CD14-positive monocyte (primary cell): ENCODE data around the gene LTBP1. TPM values are rescaled to one million over a fixed set of nuclear protein-coding genes. Genes with fewer than 3 reads are reported as not detected.
A peak's percentile ranks its signal among the peaks of the same experiment; 100 is the strongest.

ENCODE experiments used
- DNase-seq, 3 donors: peaks; one replicate each; pipeline ENCODE4 v3.0.0-alpha.2; 2011 to 2022
- H2AFZ ChIP-seq: 2 replicates; pipeline ENCODE4 v1.6.0; 2012; ENCODE audit warnings: mild to moderate bottlenecking, low read depth, low read length, inconsistent platforms; ENCODE audit not compliant: insufficient read depth, poor library complexity, severe bottlenecking
- H3K27ac ChIP-seq, 2 donors: 1 replicate in 1 of 2; 2 replicates in 1 of 2; pipeline ENCODE4 v1.5.1; 2012 to 2013; ENCODE audit warnings: low read length in 2 of 2, control low read depth in 1 of 2, inconsistent platforms in 1 of 2, low read depth in 1 of 2, mild to moderate bottlenecking in 1 of 2
- H3K27me3 ChIP-seq, 2 donors: one replicate each; pipeline versions ENCODE4 v1.6.0 to v1.6.1; 2011 to 2013; ENCODE audit warnings: low read length in 2 of 2; ENCODE audit not compliant: control insufficient read depth in 2 of 2, insufficient read depth in 2 of 2
- H3K36me3 ChIP-seq, 2 donors: replicated peaks in 1 of 2; 1 replicate in 1 of 2; 2 replicates in 1 of 2; pipeline versions ENCODE4 v1.5.1 to v1.6.1; 2012 to 2013; ENCODE audit warnings: low read length in 2 of 2, control low read depth in 1 of 2, inconsistent platforms in 1 of 2, mild to moderate bottlenecking in 1 of 2; ENCODE audit not compliant: insufficient read depth in 2 of 2, control insufficient read depth in 1 of 2
- H3K4me1 ChIP-seq, 2 donors: 1 replicate in 1 of 2; 2 replicates in 1 of 2; pipeline versions ENCODE4 v1.5.1 to v1.6.1; 2012 to 2013; ENCODE audit warnings: low read length in 2 of 2, control low read depth in 1 of 2, inconsistent platforms in 1 of 2, mild to moderate bottlenecking in 1 of 2, moderate library complexity in 1 of 2; ENCODE audit not compliant: insufficient read depth in 2 of 2, control insufficient read depth in 1 of 2
- H3K4me2 ChIP-seq: replicated peaks from 2 replicates; pipeline ENCODE3; 2012; ENCODE audit warnings: low read length, moderate library complexity, mild to moderate bottlenecking; ENCODE audit not compliant: poor library complexity, severe bottlenecking; ENCODE audit errors: extremely low read depth
- H3K4me3 ChIP-seq, 3 experiments: fragments of 200-600 bp in 1 of 3; sonication (generic) in 1 of 3; replicated peaks in 1 of 3; 1 replicate in 2 of 3; 2 replicates in 1 of 3; pipeline ENCODE4 v1.5.1; 2011 to 2013; ENCODE audit warnings: low read length in 3 of 3, mild to moderate bottlenecking in 3 of 3, control low read depth in 2 of 3, low read depth in 2 of 3, inconsistent platforms in 1 of 3, moderate library complexity in 1 of 3
- H3K79me2 ChIP-seq: 2 replicates; pipeline ENCODE4 v1.6.0; 2012; ENCODE audit warnings: mild to moderate bottlenecking, control low read depth, inconsistent platforms, low read length, moderate library complexity; ENCODE audit not compliant: insufficient read depth
- H3K9ac ChIP-seq: 2 replicates; pipeline ENCODE4 v1.6.0; 2017; ENCODE audit warnings: low read length, mild to moderate bottlenecking; ENCODE audit not compliant: insufficient read depth, poor library complexity, severe bottlenecking
- H3K9me3 ChIP-seq, 2 donors: replicated peaks in 1 of 2; 1 replicate in 1 of 2; 2 replicates in 1 of 2; pipeline versions ENCODE4 v1.5.1 to v1.6.1; 2012 to 2013; ENCODE audit warnings: low read length in 2 of 2, control low read depth in 1 of 2; ENCODE audit not compliant: control insufficient read depth in 1 of 2, insufficient read depth in 1 of 2
- H4K20me1 ChIP-seq: 2 replicates; pipeline ENCODE4 v1.6.0; 2012; ENCODE audit warnings: mild to moderate bottlenecking, low read length, control low read depth, moderate library complexity; ENCODE audit not compliant: insufficient read depth
- H3K27ac Mint-ChIP-seq, 7 donors: one replicate each; pipeline ENCODE4 v1.8.0; 2020; ENCODE audit warnings: mild to moderate bottlenecking in 7 of 7, mixed read lengths in 7 of 7, moderate library complexity in 6 of 7, inconsistent platforms in 2 of 7
- H3K27me3 Mint-ChIP-seq, 3 donors: one replicate each; pipeline ENCODE4 v1.8.0; 2021 to 2022; ENCODE audit warnings: low read depth in 3 of 3, mild to moderate bottlenecking in 3 of 3, mixed read lengths in 3 of 3, moderate library complexity in 3 of 3, inconsistent platforms in 1 of 3
- H3K36me3 Mint-ChIP-seq, 2 donors: one replicate each; pipeline ENCODE4 v1.8.0; 2020; ENCODE audit warnings: mixed read lengths in 2 of 2, inconsistent platforms in 1 of 2, mild to moderate bottlenecking in 1 of 2
- H3K4me1 Mint-ChIP-seq: one replicate; pipeline ENCODE4 v1.8.0; 2020; ENCODE audit warnings: mild to moderate bottlenecking, mixed read lengths
- H3K4me3 Mint-ChIP-seq, 2 donors: one replicate each; pipeline ENCODE4 v1.8.0; 2020; ENCODE audit warnings: mild to moderate bottlenecking in 2 of 2, mixed read lengths in 2 of 2, moderate library complexity in 1 of 2
- H3K9me3 Mint-ChIP-seq, 7 donors: one replicate each; pipeline ENCODE4 v1.8.0; 2020 to 2022; ENCODE audit warnings: mixed read lengths in 7 of 7, mild to moderate bottlenecking in 6 of 7, moderate library complexity in 6 of 7, inconsistent platforms in 2 of 7
- WGBS: methylation state at CpG from one replicate; pipeline ENCODE4 v1.1.5; 2013; ENCODE audit warnings: missing lambda C conversion rate; ENCODE audit not compliant: insufficient coverage; 5-methylcytosine and 5-hydroxymethylcytosine counted together
- intact Hi-C, 2 donors: fragments of 100-400 bp; cut with micrococcal nuclease; formaldehyde crosslinking; loops; one replicate each; pipeline versions ENCODE4 v1.15.0 to v1.15.1; 2023
- polyA plus RNA-seq, 3 donors: library from polyadenylated mRNA; depleted of rRNA in 1 of 3; unstranded in 2 of 3; stranded (reverse) in 1 of 3; fragments of 300-500 nt in 2 of 3; fragments of >200 nt in 1 of 3; fragmentation: Illumina TruSeq in 2 of 3; gene quantifications; 1 replicate in 2 of 3; 2 replicates in 1 of 3; pipeline ENCODE4 v1.2.3, GENCODE V29; 2012 to 2021
- TF ChIP-seq, protein P1 (sequence below): fragments of 200-600 bp; IDR thresholded peaks from one replicate; pipeline ENCODE4 v1.8.0; 2022; ENCODE audit warnings: antibody characterized with exemption, mild to moderate bottlenecking

LTBP1 gene
- polyA plus RNA-seq, 3 donors: 0.18 to 0.24 TPM; not detected in 1

DNA sequence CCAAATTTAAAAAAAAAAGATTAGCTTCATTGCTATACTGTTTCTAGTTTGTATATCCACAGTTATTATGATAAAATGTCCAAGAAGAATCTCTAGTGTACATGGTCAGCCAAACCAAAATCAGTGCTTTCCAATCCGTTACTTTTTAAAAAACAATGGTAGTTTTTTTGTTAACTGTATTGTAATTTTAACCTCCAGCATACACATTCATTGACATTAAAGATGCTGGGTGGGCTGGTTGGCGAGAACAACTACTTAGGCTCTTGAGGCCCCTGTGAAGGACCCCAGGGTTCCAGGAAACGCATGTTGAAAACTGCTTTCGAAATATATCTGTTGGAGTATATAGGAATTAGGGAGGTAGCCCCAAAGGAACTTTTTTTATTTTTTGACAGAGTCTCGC is 422.4 kb downstream of the LTBP1 start:
- TF ChIP-seq, protein P1, sequence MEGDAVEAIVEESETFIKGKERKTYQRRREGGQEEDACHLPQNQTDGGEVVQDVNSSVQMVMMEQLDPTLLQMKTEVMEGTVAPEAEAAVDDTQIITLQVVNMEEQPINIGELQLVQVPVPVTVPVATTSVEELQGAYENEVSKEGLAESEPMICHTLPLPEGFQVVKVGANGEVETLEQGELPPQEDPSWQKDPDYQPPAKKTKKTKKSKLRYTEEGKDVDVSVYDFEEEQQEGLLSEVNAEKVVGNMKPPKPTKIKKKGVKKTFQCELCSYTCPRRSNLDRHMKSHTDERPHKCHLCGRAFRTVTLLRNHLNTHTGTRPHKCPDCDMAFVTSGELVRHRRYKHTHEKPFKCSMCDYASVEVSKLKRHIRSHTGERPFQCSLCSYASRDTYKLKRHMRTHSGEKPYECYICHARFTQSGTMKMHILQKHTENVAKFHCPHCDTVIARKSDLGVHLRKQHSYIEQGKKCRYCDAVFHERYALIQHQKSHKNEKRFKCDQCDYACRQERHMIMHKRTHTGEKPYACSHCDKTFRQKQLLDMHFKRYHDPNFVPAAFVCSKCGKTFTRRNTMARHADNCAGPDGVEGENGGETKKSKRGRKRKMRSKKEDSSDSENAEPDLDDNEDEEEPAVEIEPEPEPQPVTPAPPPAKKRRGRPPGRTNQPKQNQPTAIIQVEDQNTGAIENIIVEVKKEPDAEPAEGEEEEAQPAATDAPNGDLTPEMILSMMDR: no peak
- Histone ChIP-seq H3K4me3 (no peak overlapping the region), H3K27ac (no peak overlapping the region), H3K9me3 (no peaks in the 10 kb centered on the region), H3K36me3 (no peaks in the 10 kb centered on the region), H3K4me2 (no peak overlapping the region), H3K9ac (no peak overlapping the region), H4K20me1 (no peaks in the 10 kb centered on the region), H3K4me1 (peaks cover 0 to 5% of the 10 kb centered on the region in 2 donors), H3K79me2 (no peaks in the 10 kb centered on the region), H2AFZ (no peak overlapping the region), H3K27me3 (no peaks in the 10 kb centered on the region)
- H3K27me3 Mint-ChIP-seq: peaks cover 0 to 3% (median 2%) of the 10 kb centered on the region in 3 donors
- DNase-seq: no peak
- H3K36me3 Mint-ChIP-seq: no peaks in the 10 kb centered on the region
- peaks cover 6% of the 10 kb centered on the region for H3K4me1 Mint-ChIP-seq
- H3K27ac Mint-ChIP-seq: no peak overlapping the region
- H3K4me3 Mint-ChIP-seq: no peak overlapping the region
- intact Hi-C loops: no loop called here
- peaks cover 0 to 2% (median 0%) of the 10 kb centered on the region in 7 donors for H3K9me3 Mint-ChIP-seq
- no CpG with 5 or more reads among the region's 5 CpGs for WGBS

DNA sequence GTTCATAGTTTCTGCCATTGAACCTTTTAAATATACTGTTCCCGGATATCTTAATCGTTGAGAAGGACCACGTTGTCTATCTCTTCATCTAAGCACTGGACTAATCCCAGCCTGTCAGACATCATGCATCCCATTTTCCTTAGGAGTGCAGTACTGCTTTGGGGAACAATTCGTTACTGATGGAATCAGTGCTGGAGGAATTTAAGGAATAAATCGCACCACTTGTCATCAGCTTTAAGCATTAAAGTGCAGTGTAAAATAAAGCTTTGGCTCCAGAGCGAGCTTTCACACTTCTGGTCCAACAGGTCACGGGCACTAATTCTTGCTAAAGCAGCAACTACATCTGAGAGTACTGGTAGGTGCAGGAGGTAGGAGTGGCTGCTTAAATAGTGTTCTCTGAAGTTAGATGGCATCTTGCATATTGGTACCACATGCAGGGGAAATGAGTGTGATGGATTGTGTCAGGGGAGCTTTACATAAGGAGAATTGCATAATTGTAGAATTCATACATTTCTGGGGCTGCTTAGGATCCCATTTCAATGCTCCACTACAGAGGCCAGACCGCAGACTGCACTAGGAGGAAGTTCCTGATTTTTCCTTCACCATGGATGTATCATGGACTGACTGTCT is 424.0 kb downstream of the LTBP1 start:
- H3K9me3 ChIP-seq: no peaks in the 10 kb centered on the region
- no peaks in the 10 kb centered on the region for H3K36me3 ChIP-seq
- H3K4me1 ChIP-seq: peaks cover 0 to 5% of the 10 kb centered on the region in 2 donors
- Mint-ChIP-seq H3K36me3 (no peaks in the 10 kb centered on the region), H3K4me1 (peaks cover 6% of the 10 kb centered on the region), H3K9me3 (no peaks in the 10 kb centered on the region), H3K27ac (no peak overlapping the region), H3K27me3 (no peaks in the 10 kb centered on the region), H3K4me3 (no peak overlapping the region)
- no peak overlapping the region for H3K9ac ChIP-seq
- intact Hi-C loops: no loop called here
- H3K27ac ChIP-seq: no peak overlapping the region
- no peak overlapping the region for H3K4me2 ChIP-seq
- WGBS: 100% methylated on average over 6 of the region's 8 CpGs
- peak in 1 of 3 donors; percentile 3 for DNase-seq
- no peaks in the 10 kb centered on the region for H4K20me1 ChIP-seq
- TF ChIP-seq, protein P1: no peak
- H2AFZ ChIP-seq: peak overlapping the region; percentile 12
- H3K27me3 ChIP-seq: no peaks in the 10 kb centered on the region
- H3K4me3 ChIP-seq: no peak overlapping the region
- no peaks in the 10 kb centered on the region for H3K79me2 ChIP-seq
